HG03457 (cell line): ENCODE data around the gene CCDC87.
"Not testable (repeated sequence)": the region's sequence is repeated elsewhere in the genome, so short reads cannot be mapped to it uniquely, and the experiment has no call there.

Experiments used
- ATAC-seq: cut with Tn5 transposase; IDR thresholded peaks from one replicate; pipeline ENCODE4 v1.9.1; 2021; ENCODE audit warnings: moderate number of reproducible peaks; ENCODE audit not compliant: unreplicated experiment

CCDC87 gene, protein sequence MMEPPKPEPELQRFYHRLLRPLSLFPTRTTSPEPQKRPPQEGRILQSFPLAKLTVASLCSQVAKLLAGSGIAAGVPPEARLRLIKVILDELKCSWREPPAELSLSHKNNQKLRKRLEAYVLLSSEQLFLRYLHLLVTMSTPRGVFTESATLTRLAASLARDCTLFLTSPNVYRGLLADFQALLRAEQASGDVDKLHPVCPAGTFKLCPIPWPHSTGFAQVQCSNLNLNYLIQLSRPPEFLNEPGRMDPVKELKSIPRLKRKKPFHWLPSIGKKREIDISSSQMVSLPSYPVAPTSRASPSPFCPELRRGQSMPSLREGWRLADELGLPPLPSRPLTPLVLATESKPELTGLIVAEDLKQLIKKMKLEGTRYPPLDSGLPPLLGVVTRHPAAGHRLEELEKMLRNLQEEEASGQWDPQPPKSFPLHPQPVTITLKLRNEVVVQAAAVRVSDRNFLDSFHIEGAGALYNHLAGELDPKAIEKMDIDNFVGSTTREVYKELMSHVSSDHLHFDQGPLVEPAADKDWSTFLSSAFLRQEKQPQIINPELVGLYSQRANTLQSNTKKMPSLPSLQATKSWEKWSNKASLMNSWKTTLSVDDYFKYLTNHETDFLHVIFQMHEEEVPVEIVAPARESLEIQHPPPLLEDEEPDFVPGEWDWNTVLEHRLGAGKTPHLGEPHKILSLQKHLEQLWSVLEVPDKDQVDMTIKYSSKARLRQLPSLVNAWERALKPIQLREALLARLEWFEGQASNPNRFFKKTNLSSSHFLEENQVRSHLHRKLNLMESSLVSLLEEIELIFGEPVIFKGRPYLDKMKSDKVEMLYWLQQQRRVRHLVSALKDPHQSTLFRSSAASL

DNA sequence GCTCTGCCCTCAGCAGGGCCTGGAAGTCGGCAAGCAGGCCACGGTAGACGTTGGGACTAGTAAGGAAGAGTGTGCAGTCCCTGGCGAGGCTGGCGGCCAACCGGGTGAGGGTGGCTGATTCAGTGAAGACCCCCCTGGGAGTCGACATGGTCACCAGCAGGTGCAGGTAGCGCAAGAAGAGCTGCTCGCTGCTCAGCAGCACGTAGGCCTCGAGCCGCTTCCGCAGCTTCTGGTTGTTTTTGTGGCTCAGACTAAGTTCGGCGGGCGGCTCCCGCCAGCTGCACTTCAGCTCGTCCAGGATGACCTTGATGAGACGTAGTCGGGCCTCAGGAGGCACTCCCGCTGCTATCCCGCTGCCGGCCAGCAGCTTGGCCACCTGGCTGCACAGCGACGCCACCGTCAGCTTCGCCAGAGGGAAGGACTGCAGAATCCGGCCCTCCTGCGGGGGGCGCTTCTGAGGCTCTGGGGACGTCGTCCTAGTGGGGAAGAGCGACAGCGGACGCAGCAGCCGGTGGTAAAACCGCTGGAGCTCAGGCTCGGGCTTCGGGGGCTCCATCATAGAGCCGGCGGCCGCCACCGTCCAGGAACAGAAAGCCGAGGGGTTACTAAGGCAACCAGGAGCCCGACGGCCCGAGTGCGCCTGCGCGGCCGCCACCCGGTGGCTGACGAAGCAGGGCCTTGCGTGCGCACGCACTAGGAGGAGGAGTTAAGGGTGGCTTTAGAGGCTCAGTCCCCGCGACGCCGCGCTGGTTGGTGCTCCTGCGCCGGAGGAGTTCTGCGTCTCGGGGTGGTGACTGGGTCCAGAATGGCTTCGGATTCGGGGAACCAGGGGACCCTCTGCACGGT, at the start of gene CCDC87, which contains the start of gene CCS:
Gene CCDC87, minus strand, starts transcription at position 607 of the 846 bp plus-strand sequence. Its CDS starts 48 bp downstream, at position 559.
Gene CCS, plus strand, starts transcription at position 729 of the 846 bp plus-strand sequence. Its CDS starts 77 bp downstream, at position 806.
- peak; percentile 73 for ATAC-seq

DNA sequence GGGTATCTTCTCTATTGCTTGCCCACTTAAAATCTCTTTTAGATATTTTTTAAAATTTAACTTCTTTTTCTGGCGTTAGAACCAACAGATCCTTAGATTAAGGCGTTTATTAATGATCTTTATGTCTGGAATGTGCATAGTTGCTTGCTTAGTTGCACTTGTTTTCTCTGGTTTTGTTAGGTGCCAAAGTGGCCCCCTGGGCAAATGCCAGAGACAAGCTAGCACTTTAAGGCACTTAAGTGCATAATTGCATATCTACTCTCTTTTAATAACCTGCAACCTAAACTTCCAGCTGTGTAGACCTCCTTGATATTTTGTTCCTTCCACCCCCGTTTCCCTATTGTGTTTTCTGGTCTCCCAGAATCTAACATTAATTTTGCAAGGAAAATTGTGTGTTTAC, 49.0 kb upstream of the CCDC87 start:
- ATAC-seq: no peak

DNA sequence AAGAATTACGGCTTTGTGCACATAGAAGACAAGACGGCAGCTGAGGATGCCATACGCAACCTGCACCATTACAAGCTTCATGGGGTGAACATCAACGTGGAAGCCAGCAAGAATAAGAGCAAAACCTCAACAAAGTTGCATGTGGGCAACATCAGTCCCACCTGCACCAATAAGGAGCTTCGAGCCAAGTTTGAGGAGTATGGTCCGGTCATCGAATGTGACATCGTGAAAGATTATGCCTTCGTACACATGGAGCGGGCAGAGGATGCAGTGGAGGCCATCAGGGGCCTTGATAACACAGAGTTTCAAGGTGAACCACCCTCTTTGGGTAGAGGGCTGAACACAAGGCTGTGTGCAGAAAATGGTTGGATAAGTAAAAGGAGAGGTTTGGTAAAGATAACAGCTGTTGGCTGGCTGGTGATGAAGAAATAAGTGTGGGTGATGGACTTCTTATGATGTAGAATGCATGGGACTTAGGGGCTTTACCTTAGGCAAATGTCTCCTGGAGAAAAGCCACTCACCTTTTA, 47.0 kb upstream of the CCDC87 start:
- not testable (repeated sequence) for ATAC-seq

DNA sequence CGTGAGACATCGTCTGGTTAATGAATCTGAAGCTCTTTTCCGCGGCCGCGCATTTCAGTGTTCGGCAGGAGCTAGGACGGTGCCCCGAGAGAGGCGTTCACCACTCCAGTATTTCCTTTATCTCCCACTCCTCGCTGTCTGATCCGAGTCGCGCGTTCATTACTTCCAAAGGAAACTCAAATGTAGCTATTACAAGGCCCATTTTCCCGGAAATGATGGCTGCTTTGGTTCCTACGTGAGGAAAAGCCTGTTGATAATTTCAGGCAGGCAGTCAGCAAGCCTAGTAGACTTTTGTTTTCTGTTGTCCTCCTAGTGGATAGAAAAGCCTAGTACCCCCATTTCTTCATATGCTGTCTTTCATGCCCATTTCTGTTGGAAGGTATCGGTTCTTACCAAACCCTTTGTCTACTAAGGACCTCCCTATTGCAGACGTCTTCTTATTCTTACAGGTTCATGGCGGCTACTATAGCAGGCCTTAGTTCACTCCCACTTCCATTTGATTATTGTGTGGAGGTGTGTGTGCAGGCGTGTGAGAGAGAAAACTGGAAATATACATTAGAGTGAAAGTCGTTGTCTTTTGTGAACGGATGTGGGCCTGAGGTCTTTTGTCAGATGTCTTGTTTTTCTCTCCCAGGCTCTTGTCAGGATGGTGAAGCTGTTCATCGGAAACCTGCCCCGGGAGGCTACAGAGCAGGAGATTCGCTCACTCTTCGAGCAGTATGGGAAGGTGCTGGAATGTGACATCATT, 46.4 kb upstream of the CCDC87 start:
- ATAC-seq: no peak

DNA sequence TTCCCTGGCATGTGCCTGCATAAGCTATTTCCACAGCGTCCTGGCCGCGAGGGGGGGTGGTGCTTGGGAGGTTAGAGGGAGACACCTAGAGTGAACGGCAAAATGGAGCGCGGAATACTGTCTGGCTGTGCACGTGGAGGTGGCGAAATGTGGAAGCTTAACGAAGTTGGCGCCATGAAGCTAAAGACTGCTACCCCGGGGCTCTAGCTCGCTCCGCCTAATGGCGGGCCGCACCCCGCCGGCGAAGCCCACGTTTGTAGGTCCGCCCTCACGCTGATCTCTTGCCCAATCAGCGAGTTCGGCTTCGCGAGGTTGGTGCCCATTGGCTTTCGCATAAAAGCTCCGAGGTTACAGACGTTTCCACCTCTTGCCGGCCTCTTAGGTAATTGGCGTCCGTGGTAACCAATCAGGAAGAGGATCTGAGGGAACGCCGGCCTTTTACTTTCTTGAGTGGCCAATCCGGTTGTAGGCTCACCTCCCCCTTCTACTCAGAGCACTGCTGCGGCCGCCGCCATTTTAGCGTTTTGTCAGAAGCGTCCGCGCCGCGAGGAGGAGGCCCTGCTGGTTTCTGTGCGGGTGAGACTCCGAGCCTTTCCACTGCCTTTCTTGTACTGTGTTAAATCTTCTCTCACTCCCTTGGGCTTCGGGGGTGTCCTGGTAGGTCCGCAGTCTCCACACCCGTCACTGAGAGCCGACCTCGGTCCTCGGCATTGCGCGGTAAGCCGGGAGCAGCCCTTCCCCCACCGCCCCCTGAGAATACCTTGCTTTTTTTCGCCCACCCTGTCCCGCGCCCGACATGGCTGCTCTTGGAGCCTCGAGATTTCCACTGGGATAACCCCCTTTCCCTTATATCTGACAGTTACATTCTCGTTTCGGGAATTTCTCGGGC, 45.6 kb upstream of the CCDC87 start, which contains the start of gene RBM4:
Gene RBM4, plus strand, starts transcription at position 527 of the 889 bp plus-strand sequence. CDS start 1,009 bp downstream, outside the sequence.
- ATAC-seq: peak; percentile 88

DNA sequence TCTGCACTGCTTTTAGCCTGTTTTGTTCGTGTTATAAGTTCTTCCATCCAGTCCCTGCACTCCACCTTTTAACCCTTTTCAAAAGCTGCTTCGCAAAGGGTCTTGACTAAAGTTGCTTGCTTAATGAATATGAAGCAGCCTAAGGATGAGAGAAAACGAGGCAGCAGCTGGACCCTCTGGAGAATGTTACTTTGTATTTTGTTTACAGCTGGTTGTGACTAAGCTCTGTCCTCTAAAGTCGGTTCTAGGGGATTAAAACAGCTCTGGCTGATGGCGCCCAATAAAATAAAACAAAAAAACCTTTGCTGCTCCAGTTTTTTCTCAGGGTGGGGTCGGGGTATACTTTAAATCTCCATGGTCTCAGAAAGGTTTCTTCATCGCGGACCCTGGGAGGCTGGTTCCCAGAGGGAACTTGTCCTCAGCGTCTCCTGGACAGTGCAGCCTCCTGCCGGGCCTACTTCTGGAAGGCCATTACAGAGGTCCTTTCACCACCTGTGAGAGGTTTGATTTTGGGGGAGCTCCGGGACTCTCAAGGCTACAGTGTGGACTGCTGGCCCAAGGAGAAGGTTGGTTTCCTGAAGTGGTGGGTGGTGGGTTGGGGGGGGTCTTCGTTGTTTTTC, 44.8 kb upstream of the CCDC87 start:
- ATAC-seq: no peak

DNA sequence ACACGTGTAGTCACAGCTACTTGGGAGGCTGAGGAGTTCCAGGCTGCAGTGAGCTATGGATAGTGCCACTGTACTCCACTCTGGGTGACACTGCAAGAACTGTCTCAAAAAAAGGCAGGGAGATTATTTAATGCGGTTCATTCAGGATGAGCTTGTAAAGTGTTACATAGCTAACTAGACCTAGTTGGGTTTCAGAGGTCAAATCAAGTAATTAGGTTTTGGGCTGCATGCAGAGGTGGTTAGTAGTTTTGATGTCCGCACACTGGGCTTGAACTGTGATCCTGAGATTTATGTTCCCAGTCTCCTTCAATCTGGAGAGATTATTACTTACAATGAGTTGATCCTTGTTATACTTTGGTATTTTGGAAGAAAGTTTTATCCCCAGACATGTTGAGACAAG, 43.5 kb upstream of the CCDC87 start:
- ATAC-seq: no peak

DNA sequence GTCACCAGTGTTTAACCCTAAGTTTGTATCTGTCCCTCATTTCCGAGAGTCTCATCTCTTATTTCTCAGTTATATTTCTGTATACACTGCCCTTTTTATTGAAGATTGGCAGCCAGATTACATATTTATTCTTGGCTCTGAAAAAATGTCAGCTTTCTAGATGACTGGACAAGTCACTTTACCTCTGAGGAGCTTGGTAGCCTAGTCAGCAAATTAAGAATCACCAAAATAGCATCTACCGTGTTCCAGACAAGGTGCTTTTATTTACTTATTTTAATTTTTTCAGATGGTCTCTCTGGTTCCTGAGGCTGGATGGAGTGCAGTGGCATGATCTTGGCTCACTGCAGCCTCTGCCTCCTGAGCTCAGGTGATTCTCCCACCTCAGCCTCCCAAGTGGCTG, 40.1 kb upstream of the CCDC87 start:
- ATAC-seq: no peak

DNA sequence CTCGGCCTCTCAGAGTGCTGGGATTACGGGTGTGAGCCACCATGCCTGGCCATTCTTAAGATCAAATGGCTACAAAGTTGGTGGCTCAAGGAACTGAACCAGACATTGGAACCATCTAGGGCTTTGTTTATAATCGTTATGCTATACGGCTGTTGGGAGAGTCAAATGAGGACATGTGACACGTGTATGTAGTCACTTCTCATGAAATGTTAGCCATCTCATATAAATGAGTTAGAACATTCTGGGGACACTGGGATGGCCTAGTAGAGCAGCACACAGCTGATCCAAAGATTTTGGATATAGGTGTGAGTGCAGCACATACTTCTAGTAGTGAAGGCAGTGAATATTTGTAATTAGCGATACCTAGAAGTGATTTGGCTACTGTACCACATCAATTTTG, 39.0 kb upstream of the CCDC87 start:
- no peak for ATAC-seq

DNA sequence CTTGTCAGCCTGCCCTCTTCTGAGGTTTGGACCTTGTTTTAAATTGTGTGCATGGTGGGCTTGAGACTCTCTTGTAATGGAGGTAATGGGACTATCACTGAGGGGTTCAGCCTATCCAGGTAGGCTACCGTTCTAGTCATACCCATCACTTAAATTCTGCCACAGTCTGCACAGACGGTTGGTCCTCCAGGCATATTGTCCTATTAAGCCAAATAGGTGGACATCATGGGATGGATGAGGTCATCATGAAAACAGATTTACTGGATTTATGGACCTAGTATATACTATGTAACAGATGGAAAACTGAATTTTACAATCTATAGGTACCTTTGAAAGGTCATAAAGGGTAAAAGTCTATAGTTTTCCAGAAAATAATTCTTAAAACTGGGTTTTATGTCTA, 36.5 kb upstream of the CCDC87 start:
- no peak for ATAC-seq

DNA sequence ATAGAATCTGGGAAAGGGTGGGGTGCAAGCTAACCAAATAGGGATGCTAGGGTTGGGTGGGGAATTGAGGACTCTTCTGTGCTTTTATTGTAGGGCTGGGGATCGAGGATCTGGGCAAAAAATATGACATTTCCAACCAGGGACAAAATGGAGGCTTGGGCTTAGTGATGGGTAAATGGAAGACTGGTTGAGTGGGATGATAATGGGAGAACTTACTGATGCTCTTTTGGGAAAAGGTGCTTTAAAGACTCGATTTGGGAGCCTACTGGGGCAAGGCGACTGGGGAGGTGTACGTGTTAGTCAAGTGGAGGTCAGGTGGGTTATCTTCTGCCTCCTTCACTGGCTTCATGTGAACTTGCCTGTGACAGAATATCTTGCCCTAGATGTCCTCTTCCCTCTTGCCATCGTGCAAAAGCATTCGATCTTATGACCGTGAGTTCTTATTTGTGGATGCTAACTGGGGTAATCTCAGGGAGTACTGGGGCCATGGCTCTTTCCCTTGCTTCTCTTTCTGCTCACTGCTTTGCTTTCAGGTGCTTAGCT, 35.3 kb upstream of the CCDC87 start:
- ATAC-seq: no peak

DNA sequence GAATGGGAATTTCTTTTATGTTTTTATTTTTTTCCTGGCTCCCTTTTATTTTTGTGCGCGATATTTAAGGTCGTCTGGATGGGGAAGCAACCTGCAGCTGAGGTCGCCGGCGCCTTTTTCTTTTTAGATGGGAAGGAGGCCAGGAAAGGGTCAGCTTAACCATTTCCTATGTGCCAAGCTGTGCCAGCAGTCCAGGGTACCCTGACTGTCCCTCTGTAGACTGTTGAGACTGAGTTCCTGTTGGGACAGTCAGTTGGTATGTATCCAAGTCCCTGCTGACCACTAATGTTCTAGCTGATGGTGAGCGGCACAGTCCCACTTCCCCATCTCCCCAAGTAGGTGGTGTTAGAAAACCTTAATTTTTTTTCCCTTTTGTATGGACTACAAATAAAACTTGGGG, 34.1 kb upstream of the CCDC87 start:
- ATAC-seq: no peak

DNA sequence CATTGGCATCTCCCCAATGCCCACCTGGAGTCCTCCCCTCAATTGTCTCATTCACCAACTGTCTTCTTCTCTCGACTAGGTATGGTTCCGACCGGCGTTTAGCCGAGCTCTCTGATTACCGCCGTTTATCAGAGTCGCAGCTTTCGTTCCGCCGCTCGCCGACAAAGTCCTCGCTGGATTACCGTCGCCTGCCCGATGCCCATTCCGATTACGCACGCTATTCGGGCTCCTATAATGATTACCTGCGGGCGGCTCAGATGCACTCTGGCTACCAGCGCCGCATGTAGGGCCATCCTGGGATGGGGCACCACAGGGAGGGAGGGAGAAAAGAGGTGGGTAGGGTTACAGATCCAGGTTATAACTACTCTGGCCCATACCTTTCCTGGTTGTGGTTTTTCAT, 33.5 kb upstream of the CCDC87 start:
- ATAC-seq: no peak

DNA sequence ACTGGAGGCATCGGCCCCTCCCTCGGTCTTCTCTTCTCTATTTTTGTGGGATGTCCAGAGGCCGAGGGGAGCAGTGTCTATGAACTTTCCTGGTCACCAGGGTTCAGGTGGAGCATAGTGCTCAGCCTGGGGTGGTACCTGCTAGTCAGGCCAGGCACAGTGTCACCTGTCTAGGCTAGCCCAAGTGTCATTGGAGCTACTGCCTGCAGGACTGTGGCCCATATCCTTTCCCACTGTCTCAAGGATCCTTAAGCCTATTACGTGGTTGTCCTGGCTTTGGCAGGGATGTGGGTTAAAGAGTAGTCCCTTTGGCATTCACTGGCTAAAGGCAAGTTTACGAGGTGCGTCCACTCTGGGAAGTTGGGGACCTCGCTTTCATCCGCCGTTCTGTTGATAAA, 32.9 kb upstream of the CCDC87 start:
- no peak for ATAC-seq

DNA sequence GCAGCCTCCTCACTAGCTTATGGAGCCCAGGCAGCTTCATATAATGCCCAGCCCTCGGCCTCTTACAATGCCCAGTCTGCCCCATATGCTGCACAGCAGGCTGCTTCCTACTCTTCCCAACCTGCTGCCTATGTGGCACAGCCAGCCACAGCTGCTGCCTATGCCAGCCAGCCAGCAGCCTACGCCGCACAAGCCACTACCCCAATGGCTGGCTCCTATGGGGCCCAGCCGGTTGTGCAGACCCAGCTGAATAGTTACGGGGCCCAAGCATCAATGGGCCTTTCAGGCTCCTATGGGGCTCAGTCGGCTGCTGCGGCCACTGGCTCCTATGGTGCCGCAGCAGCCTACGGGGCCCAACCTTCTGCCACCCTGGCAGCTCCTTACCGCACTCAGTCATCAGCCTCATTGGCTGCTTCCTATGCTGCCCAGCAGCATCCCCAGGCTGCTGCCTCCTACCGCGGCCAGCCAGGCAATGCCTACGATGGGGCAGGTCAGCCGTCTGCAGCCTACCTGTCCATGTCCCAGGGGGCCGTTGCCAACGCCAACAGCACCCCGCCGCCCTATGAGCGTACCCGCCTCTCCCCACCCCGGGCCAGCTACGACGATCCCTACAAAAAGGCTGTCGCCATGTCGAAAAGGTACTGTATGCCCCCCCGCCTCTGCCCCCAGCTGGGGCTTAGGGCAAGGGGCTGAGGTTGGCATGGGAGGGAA, 32.3 kb upstream of the CCDC87 start:
- ATAC-seq: no peak

DNA sequence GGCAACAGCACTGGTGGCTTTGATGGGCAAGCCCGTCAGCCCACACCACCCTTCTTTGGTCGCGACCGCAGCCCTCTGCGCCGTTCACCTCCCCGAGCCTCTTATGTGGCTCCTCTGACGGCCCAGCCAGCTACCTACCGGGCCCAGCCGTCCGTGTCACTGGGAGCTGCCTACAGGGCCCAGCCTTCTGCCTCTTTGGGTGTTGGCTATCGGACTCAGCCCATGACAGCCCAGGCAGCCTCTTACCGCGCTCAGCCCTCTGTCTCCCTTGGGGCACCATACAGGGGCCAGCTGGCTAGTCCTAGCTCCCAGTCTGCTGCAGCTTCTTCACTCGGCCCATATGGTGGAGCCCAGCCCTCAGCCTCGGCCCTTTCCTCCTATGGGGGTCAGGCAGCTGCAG, 31.6 kb upstream of the CCDC87 start:
- ATAC-seq: no peak

DNA sequence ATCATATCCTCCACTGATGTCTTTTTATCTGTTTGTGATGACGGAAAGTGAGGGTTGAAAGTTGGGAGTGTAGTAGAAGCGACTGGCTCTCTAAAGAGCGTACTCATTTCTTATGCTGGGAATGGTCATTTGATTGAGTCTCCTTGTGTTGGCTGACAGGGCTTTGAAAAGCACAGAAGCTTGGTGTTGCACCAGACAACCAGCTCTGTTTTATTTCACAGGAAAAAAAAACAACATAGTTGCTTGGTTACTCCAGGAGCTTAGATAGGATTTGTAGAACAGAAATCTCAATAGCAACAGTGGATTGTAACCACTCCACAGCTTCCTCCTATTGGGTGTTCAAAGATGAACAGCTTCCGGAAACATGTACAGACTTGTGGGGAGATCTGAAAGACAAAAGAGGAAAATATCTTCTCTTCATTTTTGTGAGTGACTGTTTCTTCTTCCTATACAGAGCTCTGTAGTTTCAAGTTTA, 26.3 kb upstream of the CCDC87 start:
- ATAC-seq: no peak
